ENCODE results near the gene SHANK3.

Gene SHANK3

DNA sequence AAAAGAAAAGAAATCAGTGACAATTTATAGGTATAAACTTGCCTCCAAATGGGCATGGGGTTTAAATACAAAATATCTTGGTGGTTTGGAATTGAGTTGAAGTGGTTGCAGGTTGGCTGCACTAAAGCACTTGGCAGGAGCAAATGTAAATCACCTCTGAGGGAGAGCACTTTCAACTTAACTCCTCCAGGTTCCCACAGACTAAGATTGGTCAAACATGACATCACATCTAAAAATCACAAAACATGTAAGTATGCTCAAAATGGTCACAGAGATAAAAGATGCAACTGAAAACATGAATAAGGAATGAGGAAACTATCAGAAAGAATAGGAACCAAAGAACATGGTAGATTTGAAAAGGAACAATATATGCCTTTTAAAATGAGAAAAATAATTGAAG is 12.3 kb upstream of the SHANK3 start:
- no peak overlapping the region for H3K27ac ChIP-seq
- no peak for TF ChIP-seq ZFX (IDR thresholded peaks at IDR 0.05)
- TF ChIP-seq, protein P1, sequence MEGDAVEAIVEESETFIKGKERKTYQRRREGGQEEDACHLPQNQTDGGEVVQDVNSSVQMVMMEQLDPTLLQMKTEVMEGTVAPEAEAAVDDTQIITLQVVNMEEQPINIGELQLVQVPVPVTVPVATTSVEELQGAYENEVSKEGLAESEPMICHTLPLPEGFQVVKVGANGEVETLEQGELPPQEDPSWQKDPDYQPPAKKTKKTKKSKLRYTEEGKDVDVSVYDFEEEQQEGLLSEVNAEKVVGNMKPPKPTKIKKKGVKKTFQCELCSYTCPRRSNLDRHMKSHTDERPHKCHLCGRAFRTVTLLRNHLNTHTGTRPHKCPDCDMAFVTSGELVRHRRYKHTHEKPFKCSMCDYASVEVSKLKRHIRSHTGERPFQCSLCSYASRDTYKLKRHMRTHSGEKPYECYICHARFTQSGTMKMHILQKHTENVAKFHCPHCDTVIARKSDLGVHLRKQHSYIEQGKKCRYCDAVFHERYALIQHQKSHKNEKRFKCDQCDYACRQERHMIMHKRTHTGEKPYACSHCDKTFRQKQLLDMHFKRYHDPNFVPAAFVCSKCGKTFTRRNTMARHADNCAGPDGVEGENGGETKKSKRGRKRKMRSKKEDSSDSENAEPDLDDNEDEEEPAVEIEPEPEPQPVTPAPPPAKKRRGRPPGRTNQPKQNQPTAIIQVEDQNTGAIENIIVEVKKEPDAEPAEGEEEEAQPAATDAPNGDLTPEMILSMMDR (conservative IDR thresholded peaks at IDR 0.05), result no peak

DNA sequence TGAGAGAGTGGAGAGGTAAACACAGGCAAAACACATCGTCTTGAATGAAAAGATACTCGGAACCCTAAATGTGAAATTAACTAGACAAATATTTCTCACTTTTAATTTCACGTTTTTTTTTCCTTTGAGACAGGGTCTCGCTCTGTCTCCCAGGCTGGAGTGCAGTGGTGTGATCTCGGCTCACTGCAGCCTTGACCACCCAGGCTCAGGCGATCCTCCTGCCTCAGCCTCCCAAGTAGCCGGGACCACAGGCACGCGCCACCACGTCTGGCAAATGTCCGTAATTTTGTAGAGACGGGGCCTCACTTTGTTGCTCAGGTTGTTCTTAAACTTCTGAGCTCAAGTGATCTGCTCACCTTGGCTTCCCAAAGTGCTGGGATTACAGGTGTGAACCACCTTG is 7.4 kb upstream of the SHANK3 start:
- H3K27ac ChIP-seq, result no peak overlapping the region
- TF ChIP-seq, protein P1 (conservative IDR thresholded peaks at IDR 0.05), result no peak
- TF ChIP-seq ZFX (IDR thresholded peaks at IDR 0.05), result no peak

DNA sequence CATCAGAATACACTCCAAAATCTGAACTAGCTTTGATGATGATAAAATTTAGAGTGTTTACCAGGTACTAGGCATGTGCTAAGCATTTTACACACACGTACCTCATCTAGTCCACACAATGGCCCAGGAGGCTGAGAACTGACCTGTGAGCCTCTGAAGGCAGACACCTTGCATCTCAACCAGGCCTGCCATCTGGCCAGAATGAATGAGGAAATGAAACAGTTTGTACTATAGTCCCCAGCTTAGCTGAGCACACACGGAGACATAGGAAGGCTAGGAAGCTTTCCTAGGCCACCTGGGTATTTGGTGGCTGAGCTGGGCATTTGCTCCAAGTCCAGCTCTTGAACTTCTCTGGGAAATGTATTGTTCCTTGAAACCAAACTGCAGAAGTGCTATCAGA is 6.9 kb upstream of the SHANK3 start:
- no peak overlapping the region for H3K27ac ChIP-seq
- no peak for TF ChIP-seq ZFX (IDR thresholded peaks at IDR 0.05)
- TF ChIP-seq, protein P1 (conservative IDR thresholded peaks at IDR 0.05), result no peak

DNA sequence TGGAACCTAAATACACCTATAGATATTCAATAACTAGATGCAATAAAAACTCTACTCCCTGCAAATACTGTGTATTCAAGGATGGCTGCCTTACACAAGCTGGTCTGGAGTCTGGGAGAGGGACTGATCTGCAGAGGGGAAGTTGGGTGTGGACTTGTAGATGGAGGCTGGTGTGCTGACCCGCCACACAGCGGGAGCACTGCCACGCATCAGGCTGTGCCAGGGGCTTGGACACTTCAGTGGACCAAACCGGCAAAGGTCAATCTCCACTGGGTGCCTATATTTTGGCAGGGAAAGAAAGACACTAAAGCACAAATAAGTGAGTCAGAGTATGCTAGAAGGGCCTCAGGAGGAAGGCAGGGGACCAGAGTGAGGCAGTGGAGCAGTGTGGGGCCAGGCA is 2.1 kb upstream of the SHANK3 start:
- no peak overlapping the region for H3K27ac ChIP-seq
- TF ChIP-seq, protein P1 (conservative IDR thresholded peaks at IDR 0.05), result no peak
- no peak for TF ChIP-seq ZFX (IDR thresholded peaks at IDR 0.05)

DNA sequence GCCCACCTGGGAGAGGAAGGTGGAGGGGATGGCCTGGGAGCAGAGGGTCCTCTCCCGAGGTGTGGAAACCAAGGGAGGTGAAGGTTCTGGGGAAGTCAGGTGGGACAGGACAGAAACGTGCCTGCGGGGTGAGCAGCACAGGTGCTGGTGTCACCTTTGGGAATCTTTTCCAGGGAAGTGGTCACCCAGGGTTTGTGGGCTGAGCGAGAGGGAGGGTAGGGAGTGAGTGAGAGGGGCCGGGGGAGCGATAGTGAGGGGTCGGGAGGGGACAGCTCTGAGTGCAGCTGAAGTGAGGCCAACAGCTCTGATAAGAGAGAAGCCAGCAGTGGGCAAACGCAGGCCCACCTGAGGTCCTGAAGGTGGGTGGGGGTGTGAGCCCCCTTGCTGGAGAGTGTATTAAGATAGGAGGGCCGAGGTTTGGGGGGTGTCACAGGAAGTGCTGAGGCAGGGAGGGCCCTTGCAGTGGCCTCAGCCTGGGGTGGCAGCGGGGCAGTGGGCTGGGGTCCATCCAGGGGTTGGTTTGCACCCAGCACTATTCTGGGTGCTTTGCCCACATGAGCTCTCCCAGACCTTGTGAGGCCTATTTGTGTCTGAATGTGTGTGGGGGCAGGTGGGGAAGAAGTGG is 1.6 kb upstream of the SHANK3 start:
- TF ChIP-seq, protein P1 (conservative IDR thresholded peaks at IDR 0.05), result no peak
- TF ChIP-seq ZFX (IDR thresholded peaks at IDR 0.05), result no peak
- no peak overlapping the region for H3K27ac ChIP-seq

DNA sequence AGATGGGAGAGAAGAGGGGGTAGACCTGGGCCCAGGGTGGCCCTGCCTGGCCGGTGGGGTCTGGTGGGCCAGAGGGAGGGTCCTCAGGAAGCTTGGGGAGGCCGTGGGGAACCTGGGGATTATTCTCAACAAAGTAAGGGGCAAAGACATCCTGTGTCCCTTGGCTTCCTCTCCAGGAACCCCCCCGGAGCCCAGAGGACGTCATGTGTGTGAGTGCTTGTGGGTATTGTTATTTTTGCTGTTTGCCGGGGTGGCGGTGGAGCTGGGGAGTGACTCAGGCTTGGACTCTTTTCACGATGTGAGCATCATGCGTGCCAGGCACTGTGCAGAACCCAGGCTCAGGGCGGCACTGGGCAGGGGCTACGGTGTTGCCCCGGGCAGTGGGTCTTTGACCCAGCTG is 982 bp upstream of the SHANK3 start:
- no peak overlapping the region for H3K27ac ChIP-seq
- TF ChIP-seq ZFX (IDR thresholded peaks at IDR 0.05), result no peak
- TF ChIP-seq, protein P1 (conservative IDR thresholded peaks at IDR 0.05), result no peak

DNA sequence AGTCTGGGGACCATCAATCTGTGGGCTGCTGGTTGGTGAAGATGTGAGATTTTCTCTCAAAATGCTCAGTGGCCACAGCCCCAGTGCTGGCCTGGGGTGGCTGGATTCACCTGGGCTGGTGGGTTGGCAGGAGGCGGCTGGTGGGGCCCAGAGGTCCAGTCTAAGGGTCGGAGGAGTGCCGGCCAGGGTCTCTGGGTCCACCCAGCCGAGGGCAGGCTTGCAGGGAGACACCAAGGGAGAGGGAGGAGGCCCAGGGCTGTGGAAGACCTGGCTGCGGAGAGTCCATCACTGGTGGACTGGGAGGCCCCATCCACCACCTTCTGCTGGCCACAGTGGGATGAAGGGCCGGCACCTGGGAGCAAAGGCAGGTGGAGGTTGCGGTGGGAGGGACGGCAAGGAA is 582 bp upstream of the SHANK3 start:
- TF ChIP-seq ZFX (IDR thresholded peaks at IDR 0.05), result no peak
- TF ChIP-seq, protein P1 (conservative IDR thresholded peaks at IDR 0.05), result no peak
- H3K27ac ChIP-seq, result no peak overlapping the region
